GM13977 (cell line): ENCODE results near the gene SMIM21.

Experiments
- DNase-seq: peaks from one replicate; pipeline ENCODE4 v3.0.0; 2012; ENCODE audit warnings: low spot score
- CTCF ChIP-seq: IDR thresholded peaks from 2 replicates; pipeline ENCODE4 v1.5.1; 2012; ENCODE audit warnings: mild to moderate bottlenecking, control low read depth; ENCODE audit not compliant: insufficient read depth; ENCODE audit errors: extremely low read depth, missing control alignments
- in situ Hi-C: fragments of 300-500 bp; cut with MboI; formaldehyde crosslinking; loops from one replicate; pipeline ENCODE4 v1.12.0; 2022; ENCODE audit warnings: low sequenced_read_pairs, low pct_unique_long_range_greater_than_20kb, mixed read lengths, inconsistent platforms; ENCODE audit not compliant: unreplicated experiment

Gene SMIM21

GRCh38 chr18:75360941-75361340 lies 66.6 kb downstream of the SMIM21 start:
- no peak for TF ChIP-seq CTCF

GRCh38 chr18:75360215-75360614 lies 67.3 kb downstream of the SMIM21 start:
- no peak for TF ChIP-seq CTCF

More at GRCh38 chr18:75360941-75361340, 66.6 kb downstream of the SMIM21 start:
- DNase-seq = no peak
- in situ Hi-C loops = no loop called here

More at GRCh38 chr18:75360215-75360614, 67.3 kb downstream of the SMIM21 start:
- in situ Hi-C loops = no loop called here
- no peak for DNase-seq
